ENCODE measurements around the gene MCTP1.

DNA sequence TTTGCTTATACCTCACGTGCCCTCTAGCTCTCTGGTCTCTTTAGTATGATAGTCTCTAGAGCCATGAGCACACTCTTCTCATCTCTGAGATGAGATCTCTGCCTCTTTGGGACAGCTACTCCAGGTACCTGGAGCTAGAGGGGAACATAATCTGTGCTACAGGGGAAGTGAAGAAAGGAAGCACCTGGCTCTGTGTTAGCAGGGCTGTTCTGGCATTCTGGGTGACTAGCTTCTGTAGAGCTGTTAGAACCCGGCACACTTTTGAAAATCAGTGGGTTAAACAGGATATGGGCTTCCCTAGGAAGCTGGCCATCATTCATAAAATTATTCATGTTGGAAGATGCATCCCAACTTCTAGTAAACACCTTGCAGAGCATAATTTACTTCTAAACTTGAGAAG lies 224.8 kb downstream of the MCTP1 start:
- TF ChIP-seq, protein P1, sequence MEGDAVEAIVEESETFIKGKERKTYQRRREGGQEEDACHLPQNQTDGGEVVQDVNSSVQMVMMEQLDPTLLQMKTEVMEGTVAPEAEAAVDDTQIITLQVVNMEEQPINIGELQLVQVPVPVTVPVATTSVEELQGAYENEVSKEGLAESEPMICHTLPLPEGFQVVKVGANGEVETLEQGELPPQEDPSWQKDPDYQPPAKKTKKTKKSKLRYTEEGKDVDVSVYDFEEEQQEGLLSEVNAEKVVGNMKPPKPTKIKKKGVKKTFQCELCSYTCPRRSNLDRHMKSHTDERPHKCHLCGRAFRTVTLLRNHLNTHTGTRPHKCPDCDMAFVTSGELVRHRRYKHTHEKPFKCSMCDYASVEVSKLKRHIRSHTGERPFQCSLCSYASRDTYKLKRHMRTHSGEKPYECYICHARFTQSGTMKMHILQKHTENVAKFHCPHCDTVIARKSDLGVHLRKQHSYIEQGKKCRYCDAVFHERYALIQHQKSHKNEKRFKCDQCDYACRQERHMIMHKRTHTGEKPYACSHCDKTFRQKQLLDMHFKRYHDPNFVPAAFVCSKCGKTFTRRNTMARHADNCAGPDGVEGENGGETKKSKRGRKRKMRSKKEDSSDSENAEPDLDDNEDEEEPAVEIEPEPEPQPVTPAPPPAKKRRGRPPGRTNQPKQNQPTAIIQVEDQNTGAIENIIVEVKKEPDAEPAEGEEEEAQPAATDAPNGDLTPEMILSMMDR (IDR thresholded peaks at IDR 0.05) = no peak
- TF ChIP-seq ZFX (IDR thresholded peaks at IDR 0.05; ENCODE audit: borderline replicate concordance) = no peak
